Activated B cell treated with CpG ODN at 0.5 μM for 24 hours (primary cell): ENCODE data around the gene PECR. TPM values are rescaled to one million over a fixed set of nuclear protein-coding genes. Genes with fewer than 3 reads are reported as not detected.

Experiments used
- ATAC-seq: fragments of 200-7000 bp; cut with Tn5 transposase; one replicate; pipeline ENCODE4 v1.10.0; 2021; ENCODE audit warnings: low read depth, mild to moderate bottlenecking, moderate library complexity
- CTCF ChIA-PET: fragments of 350-600 bp; sonication (Branson Sonifier 250); formaldehyde crosslinking; loops from one replicate; lab custom pipeline; 2021; ENCODE audit warnings: antibody characterized with exemption; lab: Charles Lee
- POLR2A ChIA-PET: fragments of 350-600 bp; sonication (Branson Sonifier 250); formaldehyde crosslinking; loops from one replicate; lab custom pipeline; 2021; ENCODE audit warnings: antibody characterized with exemption; lab: Charles Lee
- DNase-seq: peaks from one replicate; pipeline ENCODE4 v3.0.0; 2022
- H3K27ac Mint-ChIP-seq: one replicate; pipeline ENCODE4 v1.8.0; 2020; ENCODE audit warnings: mixed read lengths
- H3K27me3 Mint-ChIP-seq: one replicate; pipeline ENCODE4 v1.8.0; 2021; ENCODE audit warnings: mixed read lengths
- H3K36me3 Mint-ChIP-seq: one replicate; pipeline ENCODE4 v1.8.0; 2021; ENCODE audit warnings: low read depth, mixed read lengths
- H3K4me1 Mint-ChIP-seq: one replicate; pipeline ENCODE4 v1.8.0; 2021; ENCODE audit warnings: mixed read lengths
- H3K4me3 Mint-ChIP-seq: one replicate; pipeline ENCODE4 v1.8.0; 2020; ENCODE audit warnings: mild to moderate bottlenecking, mixed read lengths
- H3K9me3 Mint-ChIP-seq: one replicate; pipeline ENCODE4 v1.8.0; 2020; ENCODE audit warnings: mixed read lengths
- intact Hi-C: fragments of 100-400 bp; cut with micrococcal nuclease; formaldehyde crosslinking; loops from one replicate; pipeline ENCODE4 v1.15.1; 2024
- total RNA-seq: library from RNA; stranded (reverse); gene quantifications from 2 replicates; pipeline ENCODE4 v1.2.3, GENCODE V29; 2022
- TF ChIP-seq, protein P1 (sequence below): fragments of 200-600 bp; IDR thresholded peaks from one replicate; pipeline ENCODE4 v1.8.0; 2022; ENCODE audit warnings: antibody characterized with exemption, mild to moderate bottlenecking

PECR gene
- total RNA-seq, 1 donor from 2014 or later = 10.0 TPM

DNA sequence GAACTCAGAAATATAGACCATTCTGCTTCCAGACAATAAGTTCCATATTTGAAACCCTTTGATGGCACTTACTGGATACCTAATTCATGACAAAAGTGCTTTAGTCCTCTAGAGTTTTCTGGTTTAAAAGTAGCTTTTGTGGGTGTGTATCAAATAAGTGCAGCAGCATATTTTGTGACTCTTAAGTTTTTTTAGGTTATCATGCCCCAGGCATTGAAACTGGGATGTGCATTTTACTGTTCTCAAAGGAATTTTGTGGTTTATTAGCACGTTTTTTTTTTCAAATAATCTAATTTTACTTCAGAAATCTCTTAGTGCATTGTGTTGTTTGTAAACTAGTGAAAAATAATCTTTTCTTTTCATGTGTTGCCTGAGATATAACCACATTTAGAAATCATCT lies 29.0 kb upstream of the PECR start:
- Mint-ChIP-seq H3K36me3 (peaks cover 61% of the 10 kb centered on the region), H3K4me1 (peaks cover 71% of the 10 kb centered on the region), H3K4me3 (peak overlapping the region; percentile 99), H3K9me3 (no peaks in the 10 kb centered on the region), H3K27ac (peak overlapping the region; percentile 99), H3K27me3 (no peaks in the 10 kb centered on the region)
- POLR2A ChIA-PET = interaction anchor here (2.2 to 3.5 kb wide), 4 partner anchors 27 to 388 kb away, joined by 6 to 15 read pairs (median 14); partner anchors contain the start of genes PECR, RPL37A, SMARCAL1 and TMEM169
- DNase-seq = no peak
- TF ChIP-seq, protein P1, sequence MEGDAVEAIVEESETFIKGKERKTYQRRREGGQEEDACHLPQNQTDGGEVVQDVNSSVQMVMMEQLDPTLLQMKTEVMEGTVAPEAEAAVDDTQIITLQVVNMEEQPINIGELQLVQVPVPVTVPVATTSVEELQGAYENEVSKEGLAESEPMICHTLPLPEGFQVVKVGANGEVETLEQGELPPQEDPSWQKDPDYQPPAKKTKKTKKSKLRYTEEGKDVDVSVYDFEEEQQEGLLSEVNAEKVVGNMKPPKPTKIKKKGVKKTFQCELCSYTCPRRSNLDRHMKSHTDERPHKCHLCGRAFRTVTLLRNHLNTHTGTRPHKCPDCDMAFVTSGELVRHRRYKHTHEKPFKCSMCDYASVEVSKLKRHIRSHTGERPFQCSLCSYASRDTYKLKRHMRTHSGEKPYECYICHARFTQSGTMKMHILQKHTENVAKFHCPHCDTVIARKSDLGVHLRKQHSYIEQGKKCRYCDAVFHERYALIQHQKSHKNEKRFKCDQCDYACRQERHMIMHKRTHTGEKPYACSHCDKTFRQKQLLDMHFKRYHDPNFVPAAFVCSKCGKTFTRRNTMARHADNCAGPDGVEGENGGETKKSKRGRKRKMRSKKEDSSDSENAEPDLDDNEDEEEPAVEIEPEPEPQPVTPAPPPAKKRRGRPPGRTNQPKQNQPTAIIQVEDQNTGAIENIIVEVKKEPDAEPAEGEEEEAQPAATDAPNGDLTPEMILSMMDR = no peak
- no peak for ATAC-seq
- CTCF ChIA-PET = interaction anchor here (0.7 to 2.9 kb wide), 5 partner anchors 27 to 159 kb away, joined by 3 to 18 read pairs (median 3); partner anchors contain the start of genes PECR and TMEM169
- intact Hi-C loops = loop anchor here (1.0 kb wide), 3 partner anchors 76 to 557 kb away; no protein-coding TSS in a partner anchor

DNA sequence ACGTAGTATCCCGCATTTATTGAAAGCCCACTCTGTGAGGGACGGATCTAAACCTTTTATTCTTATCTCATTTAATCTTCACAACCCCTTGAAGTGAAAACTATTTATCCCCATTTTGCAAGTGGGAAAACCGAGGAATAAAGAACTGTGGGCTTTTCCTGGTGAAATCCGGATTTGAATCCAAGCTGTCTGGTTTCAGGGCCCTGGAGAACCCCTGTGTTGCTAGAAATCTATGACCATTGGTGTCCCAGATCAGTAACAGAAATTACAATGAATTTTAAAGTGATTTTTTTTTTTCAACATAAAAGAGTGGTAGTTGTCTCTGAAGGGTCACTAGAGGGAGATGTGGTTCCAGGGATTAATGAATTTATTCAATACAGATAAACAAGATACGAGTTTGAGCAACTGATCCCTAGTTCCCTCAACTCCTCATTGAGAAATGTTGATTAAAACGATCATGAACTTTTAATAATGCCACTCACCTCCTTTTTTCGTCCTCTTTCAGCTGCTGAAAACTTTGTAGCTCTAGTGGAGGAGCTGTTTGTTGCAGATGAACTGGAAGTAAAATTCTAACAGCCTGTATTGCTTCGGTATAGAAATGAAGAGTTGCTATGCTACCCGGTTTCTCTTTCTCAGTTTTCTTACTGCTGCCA lies 28.5 kb upstream of the PECR start:
- DNase-seq = no peak
- peaks cover 58% of the 10 kb centered on the region for H3K36me3 Mint-ChIP-seq

DNA sequence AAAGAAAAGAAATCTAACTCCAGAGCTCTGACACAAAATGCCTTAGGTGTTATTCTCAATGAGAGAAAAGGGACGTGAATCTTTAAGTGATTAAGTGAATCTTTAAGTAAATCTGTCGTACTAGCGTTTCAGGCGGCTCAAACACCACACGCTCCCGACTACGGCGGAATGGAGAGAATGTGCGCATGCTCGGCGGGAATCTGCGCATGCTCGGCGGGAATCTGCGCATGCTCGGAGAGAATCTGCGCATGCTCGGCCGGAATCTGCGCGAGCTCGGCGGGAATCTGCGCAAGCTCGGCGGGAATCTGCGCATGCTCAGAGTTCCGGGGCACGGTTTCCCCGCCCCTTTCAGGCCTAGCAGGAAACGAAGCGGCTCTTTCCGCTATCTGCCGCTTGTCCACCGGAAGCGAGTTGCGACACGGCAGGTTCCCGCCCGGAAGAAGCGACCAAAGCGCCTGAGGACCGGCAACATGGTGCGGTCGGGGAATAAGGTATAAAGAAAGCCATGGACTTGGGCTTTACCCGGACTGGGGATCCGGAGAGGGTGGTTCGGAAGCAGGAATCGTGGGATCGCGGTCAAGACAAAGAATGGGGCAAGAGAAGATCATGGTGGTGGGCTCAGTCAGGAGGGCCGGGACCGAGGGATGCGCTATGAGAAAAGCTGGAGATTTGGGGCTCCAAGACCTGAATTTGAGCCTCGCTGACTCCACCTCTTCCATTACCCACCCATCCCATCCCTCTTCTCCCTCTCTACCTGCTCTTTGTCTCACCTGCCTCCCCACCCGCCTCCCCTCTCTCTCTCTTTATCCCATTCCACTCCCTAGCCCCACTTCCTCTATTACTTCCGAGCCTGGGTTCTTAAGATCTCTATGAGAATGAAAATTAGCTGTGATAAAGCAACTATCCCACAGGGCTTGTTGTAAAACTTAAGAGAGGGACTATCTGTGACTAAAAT lies 27.6 kb upstream of the PECR start, which contains the start of gene XRCC5:
Gene XRCC5, plus strand, starts transcription at position 382 of the 955 bp plus-strand sequence. Its CDS starts 89 bp downstream, at position 471.
- Mint-ChIP-seq H3K9me3 (no peaks in the 10 kb centered on the region), H3K27ac (peak within 1 kb of the TSS; percentile 99), H3K4me3 (peak within 1 kb of the TSS; percentile 99), H3K27me3 (no peaks in the 10 kb centered on the region), H3K36me3 (peaks cover 49% of the 10 kb centered on the region), H3K4me1 (peaks cover 57% of the 10 kb centered on the region)
- peak; percentile 88 for ATAC-seq
- intact Hi-C loops = loop anchor here (1.0 to 2.0 kb wide), 3 partner anchors 28 to 303 kb away; partner anchors contain the start of genes PECR, SMARCAL1 and TMEM169
- ChIA-PET CTCF (interaction anchor here (0.6 to 2.9 kb wide), 4 partner anchors 27 to 557 kb away, joined by 3 to 18 read pairs (median 4); no protein-coding TSS in a partner anchor), POLR2A (interaction anchor here (0.6 to 3.5 kb wide), 13 partner anchors 25 to 1308 kb away, joined by 3 to 15 read pairs (median 6); partner anchors contain the start of genes PECR, RPL37A, SMARCAL1 and TMEM169)
- DNase-seq = peak; percentile 93
- TF ChIP-seq, protein P1 = no peak

More for the DNA sequence above, 28.5 kb upstream of the PECR start:
- ChIA-PET POLR2A (interaction anchor here (0.6 to 3.5 kb wide), 7 partner anchors 26 to 388 kb away, joined by 3 to 15 read pairs (median 7); partner anchors contain the start of genes PECR, RPL37A, SMARCAL1 and TMEM169), CTCF (interaction anchor here (0.6 to 2.9 kb wide), 6 partner anchors 27 to 556 kb away, joined by 3 to 18 read pairs (median 4); no protein-coding TSS in a partner anchor)
- no peaks in the 10 kb centered on the region for H3K27me3 Mint-ChIP-seq
- intact Hi-C loops = loop anchor here (1.0 to 2.0 kb wide), 6 partner anchors 29 to 557 kb away; partner anchors contain the start of genes PECR, SMARCAL1 and TMEM169
- no peak for ATAC-seq
- no peaks in the 10 kb centered on the region for H3K9me3 Mint-ChIP-seq
- H3K4me3 Mint-ChIP-seq = peak overlapping the region; percentile 99
- peak overlapping the region; percentile 99 for H3K27ac Mint-ChIP-seq
- peaks cover 65% of the 10 kb centered on the region for H3K4me1 Mint-ChIP-seq
- TF ChIP-seq, protein P1 = peak; percentile 36

DNA sequence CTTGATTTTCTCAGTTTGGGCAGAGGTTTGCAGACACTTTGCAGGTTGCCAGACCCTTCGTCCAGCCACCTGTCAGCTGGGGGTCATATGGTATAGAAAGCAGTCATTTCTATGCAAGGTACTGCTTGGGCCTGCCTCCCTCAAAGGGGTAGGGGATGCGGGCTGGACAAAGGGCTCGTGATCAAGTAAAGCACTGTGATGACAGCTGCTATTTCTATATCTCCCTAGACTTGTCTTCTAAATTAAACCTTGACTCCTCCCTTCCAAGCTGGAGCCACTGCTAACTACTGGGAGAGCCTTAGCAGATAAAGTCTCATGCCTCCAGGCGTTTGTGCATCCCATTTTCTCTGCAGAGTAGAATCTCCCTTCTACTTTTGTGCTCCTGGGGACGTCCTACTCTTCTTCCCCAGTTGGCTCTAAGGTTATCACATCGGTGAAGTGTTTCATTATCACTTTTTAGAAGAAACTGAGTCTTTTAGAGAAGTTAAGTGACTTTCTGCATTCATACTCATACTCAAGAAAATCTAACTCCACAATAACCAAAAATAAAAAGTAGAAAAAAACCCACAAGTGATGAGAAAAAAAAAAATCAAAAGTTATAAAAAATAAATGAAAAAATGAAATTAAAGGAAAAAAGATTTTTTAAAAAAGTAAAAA lies 26.8 kb upstream of the PECR start:
- intact Hi-C loops = loop anchor here (2.0 kb wide), 1 partner anchor 52 kb away; no protein-coding TSS in a partner anchor
- ATAC-seq (no peak), DNase-seq (no peak)
- POLR2A ChIA-PET = interaction anchor here (0.7 to 3.5 kb wide), 9 partner anchors 25 to 1307 kb away, joined by 3 to 15 read pairs (median 7); partner anchors contain the start of genes PECR, RPL37A, SMARCAL1 and TMEM169
- TF ChIP-seq, protein P1 = no peak
- H3K27me3 Mint-ChIP-seq = no peaks in the 10 kb centered on the region
- peak overlapping the region; percentile 99 for H3K27ac Mint-ChIP-seq
- H3K9me3 Mint-ChIP-seq = no peaks in the 10 kb centered on the region
- peaks cover 41% of the 10 kb centered on the region for H3K36me3 Mint-ChIP-seq
- CTCF ChIA-PET = interaction anchor here (1.4 to 2.9 kb wide), 2 partner anchors 26 to 75 kb away, joined by 3 to 18 read pairs; no protein-coding TSS in a partner anchor
- peak overlapping the region; percentile 99 for H3K4me3 Mint-ChIP-seq
- H3K4me1 Mint-ChIP-seq = peaks cover 49% of the 10 kb centered on the region
